Stimulated activated CD8-positive, alpha-beta memory T cell treated with anti-CD3 and anti-CD28 coated beads, Interleukin-15, amount 100 ng/mL, for 4 hours (primary cell): ENCODE measurements around the gene RNF151.
"Not testable (repeated sequence)": the region's sequence is repeated elsewhere in the genome, so short reads cannot be mapped to it uniquely, and the experiment has no call there.

Source experiments
- DNase-seq, 2 donors: peaks; one replicate each; pipeline ENCODE4 v3.0.0-alpha.2; 2020; ENCODE audit warnings: low read depth in 2 of 2

Gene RNF151, protein sequence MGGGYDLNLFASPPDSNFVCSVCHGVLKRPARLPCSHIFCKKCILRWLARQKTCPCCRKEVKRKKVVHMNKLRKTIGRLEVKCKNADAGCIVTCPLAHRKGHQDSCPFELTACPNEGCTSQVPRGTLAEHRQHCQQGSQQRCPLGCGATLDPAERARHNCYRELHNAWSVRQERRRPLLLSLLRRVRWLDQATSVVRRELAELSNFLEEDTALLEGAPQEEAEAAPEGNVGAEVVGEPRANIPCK

DNA sequence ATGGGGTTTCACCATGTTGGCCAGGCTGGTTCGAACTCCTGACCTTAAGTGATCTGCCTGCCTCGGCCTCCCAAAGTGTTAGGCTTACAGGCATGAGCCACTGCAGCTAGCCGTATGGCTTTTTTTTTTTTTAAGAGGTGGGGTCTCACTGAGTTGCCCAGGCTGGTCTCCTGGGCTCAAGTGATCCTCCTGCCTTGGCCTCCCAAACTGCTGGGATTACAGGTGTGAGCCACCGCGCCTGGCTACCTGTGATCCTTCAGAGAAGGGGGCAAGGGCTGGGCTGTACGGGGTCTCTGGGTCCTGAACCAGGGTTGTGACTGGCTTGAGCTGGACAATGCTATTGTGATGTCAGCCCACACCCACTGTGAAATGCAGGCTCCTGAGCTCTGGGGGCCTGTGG is at the start of gene RNF151:
TSS of gene RNF151 (plus strand) at position 397 of the 400 bp plus-strand sequence. CDS start 26 bp downstream, outside the sequence.
- DNase-seq: no peak

DNA sequence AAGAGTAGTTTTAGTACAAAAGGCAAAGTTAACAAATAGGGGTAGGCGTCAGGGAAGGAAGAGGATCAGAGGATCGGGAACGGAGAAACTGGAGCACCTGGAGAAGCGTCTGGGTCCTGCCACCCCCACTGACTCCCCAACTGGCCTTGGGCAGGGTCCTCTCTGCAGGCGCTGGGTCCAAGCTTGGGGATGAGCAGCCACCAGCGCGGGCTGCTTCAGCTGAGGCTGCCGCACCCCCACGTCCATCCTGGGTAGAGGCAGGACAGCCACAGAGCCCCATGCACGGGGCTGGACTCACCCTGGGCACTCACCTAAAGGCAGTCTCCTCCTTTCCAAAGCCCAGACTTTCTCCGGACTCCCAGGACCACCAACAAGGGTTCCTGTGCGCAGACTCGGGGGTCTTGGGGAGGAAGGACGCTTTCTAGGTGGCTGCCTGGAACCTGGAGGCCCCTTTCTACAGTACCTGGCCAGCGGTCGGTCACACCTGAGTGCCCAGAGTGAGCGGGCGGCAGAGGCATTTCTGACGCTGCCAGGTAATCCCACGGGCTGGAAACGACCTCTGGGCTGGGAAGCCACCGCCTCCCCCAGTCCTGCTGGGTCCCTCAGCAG is 49.5 kb upstream of the RNF151 start:
- DNase-seq: no peak

DNA sequence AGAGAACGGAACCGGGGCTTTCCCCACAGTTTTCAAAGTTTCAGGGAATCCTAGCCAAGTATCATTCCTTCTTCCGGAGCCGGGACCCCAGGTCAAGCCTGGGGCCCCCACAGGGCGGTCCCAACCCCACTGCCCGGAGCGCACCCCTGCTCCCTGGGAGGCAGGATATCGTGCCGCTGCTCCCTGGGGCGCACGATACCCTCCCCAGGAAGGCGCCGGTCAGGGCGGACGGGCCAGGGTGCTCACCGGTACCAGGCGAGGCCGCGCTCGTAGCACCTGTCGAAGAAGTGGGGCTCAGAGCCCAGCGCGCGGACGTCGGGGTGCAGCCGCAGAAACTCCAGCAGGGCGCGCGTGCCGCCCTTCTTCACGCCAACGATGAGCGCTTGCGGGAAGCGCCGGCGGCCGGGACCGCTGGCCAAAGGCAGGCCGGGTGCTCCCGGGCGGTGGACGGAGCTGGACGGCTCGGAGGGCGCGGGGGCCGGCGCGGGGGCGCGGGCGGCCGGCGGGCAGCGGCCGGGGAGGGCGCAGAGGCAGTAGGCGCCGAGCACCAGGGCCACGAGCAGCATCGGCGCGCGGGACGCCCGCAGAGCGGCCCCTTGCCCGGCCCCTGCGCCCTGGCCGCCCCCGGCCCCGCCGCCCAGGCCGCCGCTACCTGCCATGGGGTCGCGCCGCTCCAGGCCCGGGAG is 48.8 kb upstream of the RNF151 start:
- no peak for DNase-seq

DNA sequence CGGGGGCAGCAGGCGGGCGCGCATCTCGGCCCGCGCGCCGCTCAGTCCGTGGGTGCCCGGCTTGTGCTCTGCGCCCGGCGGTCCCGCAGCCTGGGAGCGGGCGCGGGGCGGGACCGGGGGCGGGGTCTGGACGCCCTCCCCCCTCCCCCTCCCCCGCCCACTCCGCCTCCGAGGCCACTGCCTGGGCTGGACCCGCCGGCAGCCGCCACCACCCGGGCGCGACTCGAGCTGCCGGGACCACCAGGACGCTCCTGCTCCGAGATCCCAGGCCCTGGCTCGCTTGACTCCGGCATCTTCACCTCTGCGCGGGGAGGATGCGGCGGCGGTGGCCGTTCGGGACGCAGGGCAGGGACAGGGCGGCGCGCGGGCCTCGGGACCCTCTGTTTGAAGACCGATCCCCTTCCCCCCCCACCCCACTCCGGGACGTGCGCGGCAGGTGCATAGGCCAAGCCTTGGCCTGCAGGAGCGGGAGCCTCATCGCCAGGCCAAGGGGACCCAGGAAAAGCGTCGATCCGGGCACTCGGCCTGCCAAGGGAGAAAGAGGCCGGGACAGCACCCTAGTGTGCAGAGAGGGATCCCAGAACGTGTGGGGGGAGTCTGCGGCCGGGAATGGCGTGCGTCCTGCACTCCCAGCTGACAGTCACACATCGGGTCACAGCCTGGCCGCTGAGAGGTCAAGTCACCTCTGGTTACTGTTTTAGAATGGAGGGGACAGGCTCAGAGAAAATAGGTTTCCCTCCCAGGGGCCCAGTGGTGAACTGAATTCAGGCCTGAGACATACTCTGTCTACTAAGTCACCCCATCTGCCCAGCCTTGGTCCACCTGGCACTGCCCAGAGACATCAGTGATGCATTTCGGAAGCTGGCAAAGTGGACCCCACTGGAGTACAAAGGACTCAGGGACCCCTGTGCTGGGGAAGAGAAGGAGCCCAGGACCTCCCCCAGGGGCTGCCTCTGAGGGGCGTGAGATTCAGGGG is 48.0 kb upstream of the RNF151 start, which contains the start of gene HS3ST6:
TSS of gene HS3ST6 (minus strand) at position 65 of the 976 bp plus-strand sequence. CDS start 92 bp downstream, outside the sequence.
- DNase-seq: no peak

DNA sequence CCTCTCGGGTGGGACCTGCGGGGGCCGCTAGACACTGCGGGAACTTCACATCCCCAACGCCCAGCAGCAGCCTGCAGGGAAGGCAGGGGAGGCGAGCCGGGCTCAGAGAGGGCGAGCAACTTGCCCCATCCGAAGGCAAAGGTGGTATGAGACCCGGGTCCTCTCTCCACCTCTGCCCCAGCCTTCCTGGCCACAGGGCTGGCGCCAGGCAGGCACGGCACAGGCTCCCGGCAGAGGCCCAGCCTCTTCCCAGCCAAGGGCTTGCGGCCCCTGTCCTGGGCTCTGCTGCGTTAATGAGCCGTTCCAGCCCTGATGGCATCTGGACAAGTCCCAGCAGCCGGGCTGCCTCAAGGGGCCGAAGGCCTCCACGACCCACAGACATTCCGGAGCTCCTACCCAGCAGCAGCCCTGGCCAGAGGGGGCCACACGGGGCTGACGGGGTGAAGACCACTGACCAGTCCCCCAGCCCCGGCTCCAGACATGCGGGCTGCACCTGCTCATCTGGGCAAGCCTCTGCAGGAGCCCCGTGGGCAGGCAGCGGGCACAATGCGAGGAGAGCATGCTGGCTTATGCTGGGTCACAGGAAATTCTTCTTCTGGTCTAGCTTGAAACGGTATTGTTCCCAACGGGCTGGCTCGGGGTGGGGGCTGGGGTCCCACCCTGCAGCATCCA is 47.2 kb upstream of the RNF151 start:
- no peak for DNase-seq

DNA sequence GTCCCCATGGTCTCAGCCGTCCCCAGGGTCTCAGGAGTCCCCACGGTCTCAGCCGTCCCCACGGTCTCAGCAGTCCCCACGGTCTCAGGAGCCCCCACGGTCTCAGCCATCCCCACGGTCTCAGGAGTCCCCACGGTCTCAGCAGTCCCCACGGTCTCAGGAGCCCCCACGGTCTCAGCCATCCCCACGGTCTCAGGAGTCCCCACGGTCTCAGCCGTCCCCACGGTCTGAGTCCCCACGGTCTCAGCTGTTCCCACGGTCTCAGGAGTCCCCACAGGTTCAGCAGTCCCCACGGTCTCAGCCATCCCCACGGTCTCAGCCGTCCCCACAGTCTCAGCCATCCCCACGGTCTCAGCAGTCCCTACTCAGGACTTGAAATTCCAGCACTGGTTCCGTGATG is 46.5 kb upstream of the RNF151 start:
- DNase-seq: not testable (repeated sequence)

DNA sequence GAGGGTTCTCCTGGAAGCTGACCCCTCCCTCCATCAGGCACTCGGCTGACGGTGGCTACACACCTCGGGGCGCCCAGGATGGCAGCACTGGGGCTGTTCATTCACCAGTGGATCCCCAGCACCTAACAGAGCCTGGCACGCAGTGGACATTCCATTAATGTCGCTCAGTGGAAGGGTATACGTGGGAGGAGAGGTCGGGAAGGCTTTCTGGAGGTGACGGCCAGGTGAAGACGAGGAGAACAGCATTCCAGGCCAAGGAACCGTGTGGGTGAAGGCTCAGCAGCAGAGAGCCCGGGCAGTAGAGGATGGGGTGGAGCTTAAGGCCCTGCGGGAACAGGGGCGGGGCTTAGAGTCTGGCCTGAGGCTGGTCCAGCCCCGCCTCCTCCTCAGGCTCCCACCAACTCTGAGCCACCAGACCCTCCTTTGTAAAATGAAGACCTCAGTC is 45.9 kb upstream of the RNF151 start:
- no peak for DNase-seq

DNA sequence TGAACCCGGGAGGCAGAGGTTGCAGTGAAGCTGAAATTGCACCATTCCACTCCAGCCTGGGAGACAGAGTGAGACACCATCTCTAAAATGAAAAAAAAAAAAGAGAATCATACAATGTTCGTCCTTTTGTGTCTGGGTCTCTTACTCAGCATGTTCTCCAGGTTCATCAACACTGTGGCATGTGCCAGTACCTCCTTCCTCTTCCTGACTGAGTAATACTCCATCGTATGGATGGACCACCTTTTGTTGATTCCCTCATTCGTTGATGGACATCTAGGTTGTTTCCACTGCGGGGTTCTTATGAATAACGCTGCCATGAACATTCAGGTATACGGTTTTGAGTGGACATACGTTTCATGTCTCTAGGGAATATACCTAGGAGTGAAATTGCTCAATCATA is 44.3 kb upstream of the RNF151 start:
- DNase-seq: no peak

DNA sequence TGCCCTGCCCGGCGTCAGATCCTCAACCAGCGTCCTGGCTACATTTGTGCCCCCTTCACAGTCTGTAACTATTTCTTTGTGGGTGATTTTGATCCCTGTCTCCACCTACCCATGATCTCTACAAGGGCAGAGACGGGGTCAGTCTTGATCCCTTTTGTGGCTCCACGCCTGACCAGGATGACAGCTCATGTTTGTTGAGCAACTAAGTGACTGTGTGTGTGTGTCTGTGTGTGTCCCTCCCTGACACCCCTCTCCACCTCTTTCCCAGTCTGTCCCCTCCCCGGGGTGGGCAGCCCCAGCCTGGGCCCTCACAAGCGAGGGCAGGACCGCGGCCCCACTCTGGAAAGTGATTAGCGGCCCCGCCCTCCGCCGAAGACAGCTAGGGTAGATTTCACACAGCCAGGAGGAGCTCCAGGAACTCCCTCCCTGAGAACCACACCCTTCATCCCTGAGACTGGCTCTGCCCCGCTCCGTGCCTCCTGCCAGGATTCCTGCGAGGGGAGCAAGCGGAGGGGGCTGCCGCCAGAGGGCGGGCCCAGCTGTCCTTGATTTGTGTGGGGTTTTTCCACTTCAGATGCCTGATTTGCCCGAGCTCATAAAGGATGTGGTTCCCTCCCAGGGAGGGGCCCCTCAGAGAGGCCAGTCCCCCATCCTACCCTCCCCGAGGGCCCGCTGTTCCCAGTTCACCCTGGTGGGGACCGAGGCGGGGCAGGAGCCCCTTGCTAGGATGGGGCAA is 43.2 kb upstream of the RNF151 start:
- no peak for DNase-seq

DNA sequence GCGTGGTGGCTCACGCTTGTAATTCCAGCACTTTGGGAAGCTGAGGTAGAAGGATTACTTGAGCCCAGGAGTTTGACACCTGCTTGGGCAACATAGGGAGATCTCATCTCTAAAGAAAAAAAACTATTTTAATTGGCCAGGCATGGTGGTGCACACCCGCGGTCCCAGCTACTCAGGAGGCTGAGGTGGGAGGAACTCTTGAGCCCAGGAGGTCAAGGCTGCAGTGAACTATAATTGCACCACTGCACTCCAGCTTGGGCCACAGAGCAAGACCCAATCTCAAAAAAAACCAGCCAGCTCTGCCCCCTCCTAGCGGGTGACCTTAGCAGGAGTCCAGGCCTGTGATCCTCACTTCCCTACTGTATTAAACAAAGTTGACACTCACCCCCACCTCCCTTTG is 42.6 kb upstream of the RNF151 start:
- no peak for DNase-seq

DNA sequence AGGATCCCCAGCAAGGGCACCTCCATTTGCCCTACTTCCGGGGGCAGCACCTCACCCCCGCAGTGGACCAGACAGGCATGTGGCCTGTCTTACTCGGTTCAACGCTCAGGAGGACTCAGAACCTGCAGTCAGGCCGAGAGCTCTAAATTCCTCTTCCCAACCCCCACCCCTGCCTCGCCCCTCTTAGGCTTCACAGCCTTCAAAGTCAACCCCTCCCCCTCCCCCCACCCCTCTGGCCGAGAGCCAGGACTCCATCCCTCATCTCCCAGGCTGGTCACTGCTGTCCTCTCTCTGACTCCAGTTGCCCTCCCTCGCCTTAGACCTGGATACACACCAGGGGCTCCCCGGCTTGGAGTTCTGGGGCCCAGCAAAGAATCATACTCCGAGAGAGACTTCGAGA is 40.4 kb upstream of the RNF151 start:
- no peak for DNase-seq

DNA sequence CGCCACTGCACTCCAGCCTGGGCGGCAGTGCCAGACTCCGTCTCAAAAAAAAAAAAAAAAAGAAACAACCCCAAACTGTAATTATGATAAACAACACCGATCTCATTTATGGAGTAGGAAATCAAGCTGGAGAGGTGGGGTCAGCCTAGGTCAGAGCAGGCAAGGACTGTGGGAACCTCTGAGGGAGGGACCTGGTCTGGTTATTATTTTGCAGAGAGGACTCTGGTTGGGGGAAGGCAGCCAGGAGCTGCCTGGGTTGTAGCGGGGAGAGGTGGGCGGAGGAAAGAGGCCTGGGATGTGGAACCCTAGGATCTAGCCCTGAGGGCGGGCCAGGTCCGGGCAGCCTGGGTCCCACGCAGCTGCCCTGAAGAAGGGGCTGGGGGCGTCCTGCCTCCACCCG is 37.6 kb upstream of the RNF151 start:
- no peak for DNase-seq

DNA sequence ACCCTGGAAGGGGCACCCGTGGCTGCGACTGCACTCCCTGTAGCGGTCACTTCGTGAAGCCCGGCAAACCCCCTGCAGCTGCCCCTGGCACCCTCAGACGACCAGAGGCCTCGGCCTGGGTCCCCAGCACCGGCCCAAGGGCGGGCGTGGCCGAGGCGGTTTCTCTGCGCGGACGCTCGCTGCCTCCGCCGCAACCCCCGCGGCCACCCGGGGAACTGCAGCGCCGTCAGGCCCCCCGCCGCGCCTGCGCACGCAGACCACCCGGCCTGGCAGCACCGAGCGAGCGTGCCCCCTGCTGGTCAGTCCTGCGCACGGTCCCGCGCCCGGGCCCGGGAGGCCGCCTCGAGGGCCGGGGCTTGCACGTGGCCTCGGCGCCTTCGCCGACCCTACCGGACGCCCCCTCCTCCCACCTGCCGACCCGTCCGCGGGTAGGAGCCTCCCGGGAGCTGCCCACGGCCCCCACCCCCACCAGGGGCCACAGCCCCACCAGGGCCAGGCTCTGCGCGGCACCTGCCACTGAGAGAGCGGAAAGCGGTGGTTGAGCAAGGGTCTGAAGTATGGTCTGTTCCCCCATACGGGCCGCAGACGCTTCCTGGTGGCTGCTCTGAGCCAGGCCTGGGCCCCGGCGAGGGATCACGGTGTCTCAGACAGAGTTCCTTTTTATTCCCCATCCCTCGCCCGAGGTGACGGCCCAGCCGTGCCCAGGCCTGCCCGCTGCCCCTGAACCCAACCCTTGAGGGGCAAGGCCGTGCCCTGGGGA is 36.9 kb upstream of the RNF151 start:
- peak; percentile 79 to 83 for DNase-seq

DNA sequence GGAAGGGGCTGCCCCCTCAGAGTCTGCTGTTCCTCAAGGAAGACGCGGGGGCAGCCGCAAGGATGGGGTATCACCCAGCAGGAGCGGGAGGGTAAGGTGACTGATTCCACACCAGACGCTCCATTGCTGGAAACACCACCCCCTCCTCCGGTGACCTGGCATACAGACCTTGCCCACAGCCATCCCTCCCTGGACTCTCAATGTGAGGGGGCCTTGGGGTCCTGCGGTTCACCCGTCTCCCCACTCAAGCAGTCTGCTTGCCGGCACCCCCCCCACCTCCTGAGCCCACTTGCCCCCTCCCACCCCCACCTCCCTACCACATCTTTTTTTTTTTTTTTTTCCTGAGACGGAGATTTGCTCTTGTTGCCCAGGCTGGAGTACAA is 36.3 kb upstream of the RNF151 start:
- no peak for DNase-seq

DNA sequence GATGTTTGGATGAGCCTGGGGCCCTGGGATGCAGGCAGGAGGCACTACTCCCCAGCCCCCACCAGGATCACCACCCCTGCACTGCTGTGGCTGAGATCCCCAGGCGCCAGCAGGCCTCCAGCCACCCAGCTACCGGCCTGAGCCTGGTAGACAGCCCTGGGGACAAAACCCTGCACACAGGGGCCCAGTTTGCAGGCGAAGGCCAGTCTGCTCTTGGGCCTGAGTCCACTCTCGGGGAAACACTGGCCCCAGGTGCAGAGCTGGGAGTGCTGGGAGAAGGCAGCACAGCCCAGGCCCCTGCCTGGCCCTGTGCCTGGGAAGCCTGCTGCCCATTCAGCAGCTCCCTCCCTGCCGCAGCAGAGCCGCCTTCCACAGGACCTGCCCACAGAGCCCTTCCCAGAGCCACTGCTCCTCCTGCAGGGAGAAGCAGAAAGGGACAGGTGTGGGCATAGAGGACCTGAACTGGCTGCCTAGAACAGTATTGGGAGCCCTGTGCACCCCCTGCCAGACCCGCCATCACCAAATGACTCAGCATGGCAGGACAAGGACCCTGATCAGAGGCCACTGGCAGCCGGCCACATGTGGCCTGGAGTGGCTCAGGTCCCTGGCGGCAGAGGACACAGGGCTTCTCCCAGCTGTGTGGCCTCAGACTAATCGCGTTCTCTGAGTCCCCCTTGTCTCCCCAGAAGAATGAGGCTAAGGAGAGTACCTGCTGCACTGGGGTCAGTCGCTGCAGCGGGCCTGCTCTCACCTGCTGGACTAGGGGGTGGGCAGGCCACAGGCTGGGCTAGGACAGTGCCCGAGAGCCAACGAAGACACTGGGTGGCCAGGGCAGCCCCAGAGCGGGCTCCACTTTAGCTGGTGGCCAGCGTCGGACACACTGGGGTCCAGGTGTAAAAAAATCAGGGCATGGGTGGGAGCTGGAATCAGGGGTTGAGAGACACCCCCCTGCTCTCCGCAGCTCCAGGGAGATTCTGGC is 34.3 kb upstream of the RNF151 start:
- DNase-seq: no peak

DNA sequence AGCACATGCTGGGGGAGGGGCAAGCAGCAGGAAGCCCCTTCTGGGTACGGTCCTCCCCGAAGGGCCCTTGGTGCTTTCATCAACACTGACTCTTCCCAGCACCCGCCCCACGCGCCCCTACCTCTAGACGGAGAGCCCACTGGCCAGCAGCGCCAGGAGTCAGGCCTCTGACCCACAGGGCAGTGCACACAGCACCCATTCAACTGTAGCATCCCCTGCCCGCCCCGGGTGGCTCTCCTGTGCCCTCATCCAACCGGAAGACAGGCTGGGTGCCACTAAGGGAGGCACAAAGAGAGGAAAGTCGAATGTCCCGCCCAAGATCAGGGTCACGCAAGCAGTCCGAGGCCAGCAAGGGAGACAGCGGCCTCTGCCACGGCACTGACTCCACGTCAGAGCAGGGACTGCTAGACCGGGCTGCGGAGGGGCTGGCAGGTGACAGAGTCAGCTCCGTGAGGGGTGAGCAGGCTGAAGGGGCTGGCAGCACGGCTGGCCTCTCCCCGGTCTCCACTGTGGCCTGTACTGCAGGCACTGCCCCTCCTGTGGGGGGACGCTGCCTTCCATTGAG is 33.5 kb upstream of the RNF151 start:
- no peak for DNase-seq

DNA sequence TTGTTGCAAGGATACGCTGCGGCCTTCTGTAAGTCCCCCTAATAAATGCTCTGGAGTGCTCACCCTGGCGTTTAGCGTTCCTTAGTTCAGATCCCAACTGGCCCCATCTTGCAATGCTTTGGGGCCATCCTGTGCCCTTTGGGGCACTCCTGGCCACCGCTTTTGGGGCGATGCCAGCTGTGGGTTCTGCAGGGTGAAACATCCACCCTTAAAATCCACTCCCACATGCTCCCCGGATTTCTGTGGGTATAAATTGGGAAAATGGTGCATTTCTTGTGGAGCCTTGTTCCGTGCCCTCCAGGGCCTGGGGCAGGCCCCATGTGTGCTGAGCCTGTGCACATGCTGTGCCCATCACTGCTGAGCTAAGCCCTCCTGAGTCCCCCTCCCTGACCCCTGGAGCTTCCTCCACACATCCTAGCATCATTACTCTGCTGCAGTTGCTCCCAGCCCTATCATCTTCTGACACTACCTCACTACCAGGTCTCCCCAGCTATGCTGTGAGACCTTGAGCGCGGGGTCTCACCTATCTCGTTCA is 29.6 kb upstream of the RNF151 start:
- no peak for DNase-seq

DNA sequence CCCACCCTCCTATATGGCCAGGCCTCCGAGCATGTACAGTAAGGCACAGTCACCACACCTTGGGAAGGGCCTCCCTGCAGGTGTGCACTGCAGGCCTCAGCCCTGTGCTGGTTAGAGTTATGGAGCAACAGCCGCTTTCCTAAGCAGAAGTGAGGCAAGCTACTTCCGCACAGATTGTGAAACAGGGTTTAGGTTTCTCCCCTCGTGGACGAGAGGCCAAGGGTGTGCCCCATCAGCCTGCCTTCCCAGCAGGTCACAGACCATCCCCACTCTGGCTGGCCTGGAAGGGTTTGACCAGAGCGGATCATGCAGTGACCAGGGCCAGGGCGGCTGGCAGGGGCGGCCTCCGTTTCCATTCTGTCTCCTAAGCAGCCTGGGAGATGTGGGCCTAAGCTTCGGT is 28.3 kb upstream of the RNF151 start:
- DNase-seq: no peak
